GM18868 (cell line): Measurements from ENCODE around the gene CLCN2.

Source experiments
- ATAC-seq: cut with Tn5 transposase; IDR thresholded peaks from one replicate; pipeline ENCODE4 v1.9.1; 2021; ENCODE audit warnings: mild to moderate bottlenecking, moderate library complexity; ENCODE audit not compliant: unreplicated experiment

CLCN2 gene

GRCh38 chr3:184300378-184300720 lies 61.1 kb downstream of the CLCN2 start:
- ATAC-seq: no peak

- no peak for ATAC-seq
These were observed 61.7 kb downstream of the CLCN2 start for GRCh38 chr3:184299488-184300377.

- peak; percentile 92 for ATAC-seq
These were observed 62.5 kb downstream of the CLCN2 start, which contains the start of gene PSMD2 for GRCh38 chr3:184298759-184299487. Gene PSMD2 (plus strand): TSS chr3:184299241. CDS start chr3:184299267, 26 bp downstream.

DNA sequence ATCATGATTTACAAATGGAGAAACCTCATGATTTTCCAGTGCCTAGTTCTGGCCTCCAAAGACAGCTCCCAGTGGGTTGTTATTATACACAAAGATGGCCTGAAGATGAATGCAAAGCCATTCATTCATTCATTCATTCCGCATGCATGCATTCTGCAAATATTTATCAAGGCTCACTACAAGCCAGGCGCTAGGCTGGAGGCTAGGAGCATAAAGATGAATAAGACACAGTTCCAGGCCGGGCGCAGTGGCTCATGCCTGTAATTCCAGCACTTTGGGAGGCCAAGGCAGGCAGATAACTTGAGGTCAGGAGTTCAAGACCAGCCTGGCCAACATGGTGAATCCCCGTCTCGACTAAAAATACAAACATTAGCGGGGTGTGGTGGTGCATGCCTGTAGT lies 64.8 kb downstream of the CLCN2 start:
- no peak for ATAC-seq
